OCI-LY7 (cell line): Measurements from ENCODE around the gene TMEM196. TPM values are rescaled to one million over a fixed set of nuclear protein-coding genes. Genes with fewer than 3 reads are reported as not detected.

ENCODE experiments used
- BruUV-seq: library from RNA; stranded (reverse); fragments of 400-500 nt; replicated peaks from 2 replicates; lab custom pipeline; 2021; lab: Mats Ljungman, UMichigan
- CTCF ChIA-PET: fragments of 300-600 bp; sonication (Branson Sonifier 250); formaldehyde crosslinking; loops from one replicate; lab custom pipeline; 2022; ENCODE audit warnings: antibody characterized with exemption; ENCODE audit not compliant: unreplicated experiment; lab: Charles Lee
- POLR2A ChIA-PET: fragments of 300-600 bp; sonication (Branson Sonifier 250); formaldehyde crosslinking; loops from one replicate; lab custom pipeline; 2022; ENCODE audit warnings: antibody characterized with exemption; lab: Charles Lee
- DNase-seq: peaks from one replicate; pipeline ENCODE4 v3.0.0-alpha.2; 2015; ENCODE audit warnings: low spot score
- H2AFZ ChIP-seq: fragments of 200-600 bp; sonication (generic), shearing (Covaris generic); 2 replicates; pipeline ENCODE4 v1.6.1; 2014; ENCODE audit warnings: mild to moderate bottlenecking, antibody characterized with exemption, low read length, moderate library complexity
- H3K27ac ChIP-seq: fragments of 200-600 bp; sonication (generic); 2 replicates; pipeline ENCODE4 v1.5.1; 2014; ENCODE audit warnings: mixed run types, low read depth, mild to moderate bottlenecking, moderate library complexity, low read length, inconsistent platforms; ENCODE audit not compliant: poor library complexity, severe bottlenecking
- H3K36me3 ChIP-seq: fragments of 200-600 bp; sonication (generic); 2 replicates; pipeline ENCODE4 v1.6.1; 2014; ENCODE audit warnings: mild to moderate bottlenecking, antibody characterized with exemption, low read length, moderate library complexity, mixed read lengths; ENCODE audit not compliant: insufficient read depth
- H3K4me1 ChIP-seq: fragments of 200-600 bp; sonication (generic); 2 replicates; pipeline ENCODE4 v1.5.1; 2014; ENCODE audit warnings: mild to moderate bottlenecking, low read length; ENCODE audit not compliant: insufficient read depth, poor library complexity, severe bottlenecking
- H3K4me2 ChIP-seq: fragments of 200-600 bp; sonication (generic); 2 replicates; pipeline ENCODE4 v1.6.1; 2014; ENCODE audit warnings: mild to moderate bottlenecking, low read length
- H3K4me3 ChIP-seq: fragments of 200-600 bp; sonication (generic); 2 replicates; pipeline ENCODE4 v1.5.1; 2014; ENCODE audit warnings: mild to moderate bottlenecking, low read depth, low read length; ENCODE audit not compliant: poor library complexity, severe bottlenecking
- H3K79me2 ChIP-seq: fragments of 200-600 bp; sonication (generic); 2 replicates; pipeline ENCODE4 v1.6.1; 2016; ENCODE audit warnings: low read depth, mild to moderate bottlenecking, low read length, moderate library complexity, mixed read lengths; ENCODE audit not compliant: insufficient read depth
- H3K9me2 ChIP-seq: fragments of 200-600 bp; sonication (generic); 2 replicates; pipeline ENCODE4 v1.6.1; 2016; ENCODE audit warnings: mild to moderate bottlenecking, low read length, mixed read lengths; ENCODE audit not compliant: insufficient read depth
- H3K9me3 ChIP-seq: fragments of 200-600 bp; sonication (generic); 2 replicates; pipeline ENCODE4 v1.6.1; 2014; ENCODE audit warnings: mild to moderate bottlenecking, mixed run types, low read length, mixed read lengths
- H4K20me1 ChIP-seq: fragments of 200-600 bp; sonication (generic); 2 replicates; pipeline ENCODE4 v1.6.1; 2014; ENCODE audit warnings: mild to moderate bottlenecking, antibody characterized with exemption, low read length, moderate library complexity, mixed read lengths; ENCODE audit not compliant: insufficient read depth
- EZH2phosphoT487 ChIP-seq: fragments of 200-600 bp; sonication (generic); IDR thresholded peaks from 2 replicates; pipeline ENCODE4 v1.6.1; 2018; ENCODE audit warnings: low read depth, borderline replicate concordance, mild to moderate bottlenecking, mixed run types, antibody characterized with exemption, low read length, moderate library complexity, mixed read lengths
- intact Hi-C: fragments of 100-400 bp; cut with micrococcal nuclease; formaldehyde crosslinking; loops from one replicate; pipeline ENCODE4 v1.10.0; 2022; ENCODE audit not compliant: unreplicated experiment
- microRNA-seq: library from miRNA; unstranded; fragments of <30 nt; microRNA quantifications from one replicate; pipeline ENCODE4 v1.2.0, GENCODE V29; 2022; ENCODE audit warnings: borderline replicate concordance
- small RNA-seq: library from RNA; depleted of rRNA; stranded (forward); fragments of <200 nt; gene quantifications from one replicate; pipeline ENCODE3, GENCODE V24; 2014
- total RNA-seq, 2 experiments: library from RNA; depleted of rRNA in 1 of 2; stranded (reverse); fragments of >200 nt in 1 of 2; shearing (Covaris generic) in 1 of 2; gene quantifications; 2 replicates each; pipeline ENCODE4 v1.2.3, GENCODE V29; 2014 to 2022
- TF ChIP-seq, protein P1 (sequence below): fragments of 200-600 bp; sonication (generic); conservative IDR thresholded peaks from 2 replicates; pipeline ENCODE4 v1.5.1; 2014; ENCODE audit warnings: mild to moderate bottlenecking, antibody characterized with exemption, low read length, moderate library complexity, mixed read lengths

The TMEM196 gene
- total RNA-seq, 2 experiments from 2014 or later, result not detected

DNA sequence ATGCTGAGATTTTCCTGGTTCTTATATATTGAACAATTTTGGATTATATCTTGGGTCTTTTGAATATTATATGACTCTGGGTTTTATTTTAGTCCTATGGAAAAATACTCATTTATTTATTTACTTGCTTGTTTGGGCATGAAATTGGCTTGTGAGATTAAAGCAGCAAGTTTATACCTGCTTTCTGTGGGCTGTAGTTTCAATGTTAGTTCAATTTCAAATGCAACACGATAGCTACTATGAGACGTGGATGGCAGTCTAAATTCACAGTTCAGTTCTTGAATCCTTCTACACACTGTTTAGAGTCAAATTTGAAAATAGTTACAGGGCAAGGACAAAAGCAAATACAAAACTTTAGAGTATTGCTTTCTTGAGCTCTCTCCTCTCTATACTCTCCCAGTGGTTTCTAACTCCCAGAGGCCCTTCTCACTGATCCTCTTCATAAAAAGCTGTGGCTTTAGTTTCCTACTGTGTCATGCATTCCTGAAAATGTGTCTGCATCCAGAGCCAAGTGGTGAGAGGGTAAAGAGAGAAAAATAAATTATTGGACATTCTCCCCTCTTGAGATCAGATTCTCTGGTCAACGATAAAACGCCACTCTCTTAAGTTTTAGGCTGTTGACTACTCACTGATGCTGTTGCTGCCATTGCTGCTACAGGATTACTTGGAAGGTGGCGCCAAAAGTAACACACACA is 99.0 kb downstream of the TMEM196 start:
- DNase-seq, result no peak
- Histone ChIP-seq H3K79me2 (no peaks in the 10 kb centered on the region), H2AFZ (no peak overlapping the region), H3K27ac (no peak overlapping the region), H3K4me2 (no peak overlapping the region), H3K9me3 (no peaks in the 10 kb centered on the region), H3K36me3 (no peaks in the 10 kb centered on the region), H3K4me1 (no peaks in the 10 kb centered on the region), H3K4me3 (no peak overlapping the region), H3K9me2 (no peaks in the 10 kb centered on the region), H4K20me1 (no peaks in the 10 kb centered on the region)
- ChIA-PET POLR2A (no interaction called here), CTCF (no interaction called here)
- TF ChIP-seq, protein P1, sequence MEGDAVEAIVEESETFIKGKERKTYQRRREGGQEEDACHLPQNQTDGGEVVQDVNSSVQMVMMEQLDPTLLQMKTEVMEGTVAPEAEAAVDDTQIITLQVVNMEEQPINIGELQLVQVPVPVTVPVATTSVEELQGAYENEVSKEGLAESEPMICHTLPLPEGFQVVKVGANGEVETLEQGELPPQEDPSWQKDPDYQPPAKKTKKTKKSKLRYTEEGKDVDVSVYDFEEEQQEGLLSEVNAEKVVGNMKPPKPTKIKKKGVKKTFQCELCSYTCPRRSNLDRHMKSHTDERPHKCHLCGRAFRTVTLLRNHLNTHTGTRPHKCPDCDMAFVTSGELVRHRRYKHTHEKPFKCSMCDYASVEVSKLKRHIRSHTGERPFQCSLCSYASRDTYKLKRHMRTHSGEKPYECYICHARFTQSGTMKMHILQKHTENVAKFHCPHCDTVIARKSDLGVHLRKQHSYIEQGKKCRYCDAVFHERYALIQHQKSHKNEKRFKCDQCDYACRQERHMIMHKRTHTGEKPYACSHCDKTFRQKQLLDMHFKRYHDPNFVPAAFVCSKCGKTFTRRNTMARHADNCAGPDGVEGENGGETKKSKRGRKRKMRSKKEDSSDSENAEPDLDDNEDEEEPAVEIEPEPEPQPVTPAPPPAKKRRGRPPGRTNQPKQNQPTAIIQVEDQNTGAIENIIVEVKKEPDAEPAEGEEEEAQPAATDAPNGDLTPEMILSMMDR, result no peak
- no peak for TF ChIP-seq EZH2phosphoT487
- no TSS peak for BruUV-seq
- intact Hi-C loops, result no loop called here

DNA sequence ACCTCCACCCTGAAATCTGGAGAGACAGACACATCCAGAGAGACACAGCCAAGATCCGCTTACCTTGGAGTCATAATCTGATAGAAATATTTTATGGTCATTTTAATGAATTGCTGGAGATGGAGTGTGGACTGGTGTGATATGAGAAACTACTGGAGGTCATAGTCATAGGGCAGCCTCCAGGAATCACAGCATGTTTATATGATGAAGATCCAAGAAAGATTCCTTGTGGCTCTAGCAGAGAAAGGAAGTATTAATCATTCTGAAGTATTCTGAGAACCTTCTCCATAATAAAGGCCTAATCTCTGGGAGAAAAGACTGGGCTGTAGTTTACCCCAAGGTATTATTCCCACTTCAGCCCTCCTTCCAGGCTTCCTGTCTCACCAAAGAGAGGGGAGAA is 102.6 kb downstream of the TMEM196 start:
- H3K9me2 ChIP-seq, result no peaks in the 10 kb centered on the region
- CTCF ChIA-PET, result no interaction called here

More for the DNA sequence above, 102.6 kb downstream of the TMEM196 start:
- Histone ChIP-seq H3K4me2 (no peak overlapping the region), H3K27ac (no peak overlapping the region), H2AFZ (no peak overlapping the region), H3K79me2 (no peaks in the 10 kb centered on the region), H3K4me3 (no peak overlapping the region), H4K20me1 (no peaks in the 10 kb centered on the region), H3K4me1 (no peaks in the 10 kb centered on the region), H3K36me3 (no peaks in the 10 kb centered on the region), H3K9me3 (no peaks in the 10 kb centered on the region)
- BruUV-seq, result no TSS peak
- DNase-seq, result no peak
- intact Hi-C loops, result no loop called here
- POLR2A ChIA-PET, result no interaction called here
- TF ChIP-seq EZH2phosphoT487, result no peak
- TF ChIP-seq, protein P1, result no peak

Small RNA genes lying within 50 kb of the gene (microRNA-seq; reads per million reads assigned to microRNA genes)
- gene MIR3146, result 2.3 reads per million

Small RNA genes lying within 50 kb of the gene (small RNA-seq; reads per million reads assigned to genes)
- not detected for gene MIR3146

Other genes starting within 250 kb of the TMEM196 start
- gene POLR1F, start 64.6 kb downstream of the TMEM196 start, total RNA-seq (2014; rRNA removed; shearing (Covaris generic)), result 17.7 and 25.1 TPM in 2 replicates
- 16.2 and 23.9 TPM in 2 replicates for gene POLR1F, start 64.6 kb downstream of the TMEM196 start, total RNA-seq (2022)